GM19025 (cell line): Measurements from ENCODE around the gene LIMA1.
"Not testable (repeated sequence)": the region's sequence is repeated elsewhere in the genome, so short reads cannot be mapped to it uniquely, and the experiment has no call there.

ENCODE experiments used
- ATAC-seq: cut with Tn5 transposase; IDR thresholded peaks from one replicate; pipeline ENCODE4 v1.9.1; 2021; ENCODE audit warnings: mild to moderate bottlenecking, low read depth, moderate library complexity; ENCODE audit not compliant: unreplicated experiment

LIMA1 gene

DNA sequence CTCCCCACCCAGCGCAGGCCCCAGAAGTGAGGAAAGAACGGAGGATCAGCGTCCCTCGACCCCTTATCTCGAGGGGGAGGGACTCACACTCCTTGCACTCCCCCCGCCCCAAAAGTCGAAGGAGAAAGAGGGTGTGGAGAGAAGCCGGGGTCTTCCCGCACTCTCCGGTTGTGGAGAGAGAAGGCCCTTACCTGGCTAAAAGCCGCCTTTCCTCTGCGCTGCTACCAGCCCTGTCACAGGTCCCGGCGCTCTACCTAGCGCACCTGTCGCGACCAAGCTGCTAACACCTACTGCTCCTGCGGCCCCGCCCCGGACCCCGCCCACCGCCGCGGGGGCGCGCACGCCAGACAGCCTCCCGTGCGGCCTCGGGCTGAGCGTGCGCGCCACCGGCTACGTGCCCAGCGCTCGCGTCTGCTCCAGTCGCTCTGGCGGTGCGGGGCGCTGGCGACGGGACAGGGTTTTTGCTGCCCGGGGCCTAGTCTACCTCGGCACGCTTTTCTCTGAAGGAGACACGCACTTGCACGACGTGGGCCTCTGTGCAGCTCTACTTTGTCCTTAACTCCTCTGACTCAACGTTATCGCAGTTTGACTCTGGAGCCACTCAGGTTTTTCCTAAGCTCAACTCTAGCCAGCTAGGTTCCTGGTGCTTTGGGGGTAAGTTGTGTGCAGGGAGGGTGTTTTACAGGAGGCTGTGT is at the start of gene LIMA1:
Gene LIMA1, minus strand, starts transcription at position 292 of the 695 bp plus-strand sequence. CDS start 34,769 bp downstream, outside the sequence.
- ATAC-seq: peak; percentile 93

- ATAC-seq: no peak
Measured at GRCh38 chr12:50331745-50332144, 48.4 kb upstream of the LIMA1 start.

GRCh38 chr12:50328664-50329063 is 45.3 kb upstream of the LIMA1 start:
- not testable (repeated sequence) for ATAC-seq

GRCh38 chr12:50326590-50327284 is 43.4 kb upstream of the LIMA1 start:
- no peak for ATAC-seq

- ATAC-seq: no peak
Measured at GRCh38 chr12:50325890-50326391, 42.6 kb upstream of the LIMA1 start.

DNA sequence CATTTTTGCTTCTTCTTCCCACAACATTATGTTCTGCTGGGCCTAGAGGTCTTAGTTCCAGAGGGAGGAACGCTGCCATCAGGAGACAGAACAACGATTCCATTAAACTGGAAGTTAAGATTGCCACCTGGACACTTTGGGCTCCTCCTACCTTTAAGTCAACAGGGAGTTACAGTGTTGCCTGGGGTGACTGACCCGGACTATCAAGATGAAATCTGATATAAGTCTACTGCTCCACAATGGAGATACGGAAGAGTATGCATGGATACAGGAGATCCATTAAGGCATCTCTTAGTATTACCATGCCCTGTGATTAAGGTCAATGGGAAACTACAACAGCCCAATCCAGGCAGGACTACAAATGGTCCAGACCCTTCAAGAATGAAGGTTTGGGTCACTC is 41.5 kb upstream of the LIMA1 start:
- not testable (repeated sequence) for ATAC-seq

- ATAC-seq: not testable (repeated sequence)
Measured at GRCh38 chr12:50324077-50324476, 40.8 kb upstream of the LIMA1 start.

DNA sequence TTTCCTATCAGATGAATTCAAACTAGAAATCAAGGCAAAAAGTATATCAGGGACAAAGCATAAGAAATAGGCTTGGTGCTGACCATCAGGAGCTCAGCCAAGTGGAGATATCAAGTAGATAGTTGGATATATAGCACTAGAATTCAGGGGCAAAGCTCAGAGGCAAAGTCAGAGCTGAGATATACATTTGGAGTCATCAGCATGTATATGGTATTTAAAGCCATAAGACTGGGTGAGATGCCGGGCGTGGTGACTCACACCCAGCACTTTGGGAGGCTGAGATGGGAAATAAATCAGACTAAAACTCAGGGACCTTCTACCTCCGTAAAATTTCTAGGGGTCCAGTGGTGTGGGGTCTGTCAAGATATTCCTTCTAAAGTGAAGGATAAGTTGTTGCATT is 38.9 kb upstream of the LIMA1 start:
- no peak for ATAC-seq

DNA sequence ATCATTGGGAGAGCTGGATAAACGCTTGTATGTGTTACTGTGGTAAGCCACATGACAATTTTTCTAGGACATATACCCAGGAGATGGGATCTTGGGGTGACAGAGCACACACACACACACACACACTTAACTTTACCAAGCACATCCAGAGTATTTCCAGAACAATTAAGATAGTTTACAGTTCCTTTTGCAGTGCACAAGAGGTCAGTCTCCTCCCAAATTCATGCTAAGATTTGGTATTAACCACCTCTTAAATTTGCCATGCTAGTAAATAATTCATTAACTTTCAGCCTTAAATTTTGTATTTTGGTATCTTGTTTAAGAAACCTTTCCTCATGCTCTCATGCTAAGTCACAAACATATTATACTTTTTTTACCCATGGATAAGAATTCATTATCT is 33.9 kb upstream of the LIMA1 start:
- no peak for ATAC-seq

DNA sequence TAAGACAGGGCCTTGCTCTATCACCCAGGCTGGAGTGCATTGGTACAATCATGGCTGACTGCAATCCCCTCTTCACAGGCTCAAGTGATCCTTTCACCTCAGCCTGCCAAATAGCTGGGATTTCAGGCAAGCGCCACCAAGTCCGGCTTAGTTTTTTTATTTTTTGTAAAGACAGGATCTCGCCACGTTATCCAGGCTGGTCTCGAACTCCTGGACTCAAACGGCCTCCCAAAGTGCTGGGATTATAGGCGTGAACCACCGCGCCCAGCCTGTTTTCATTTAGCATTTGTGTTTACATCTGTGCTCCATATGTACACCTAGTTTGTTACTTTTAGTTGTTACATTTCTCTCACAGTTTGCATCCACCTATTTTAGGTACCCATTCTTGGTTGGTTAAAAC is 32.5 kb upstream of the LIMA1 start:
- ATAC-seq: no peak

GRCh38 chr12:50314636-50315312 is 31.5 kb upstream of the LIMA1 start:
- no peak for ATAC-seq

DNA sequence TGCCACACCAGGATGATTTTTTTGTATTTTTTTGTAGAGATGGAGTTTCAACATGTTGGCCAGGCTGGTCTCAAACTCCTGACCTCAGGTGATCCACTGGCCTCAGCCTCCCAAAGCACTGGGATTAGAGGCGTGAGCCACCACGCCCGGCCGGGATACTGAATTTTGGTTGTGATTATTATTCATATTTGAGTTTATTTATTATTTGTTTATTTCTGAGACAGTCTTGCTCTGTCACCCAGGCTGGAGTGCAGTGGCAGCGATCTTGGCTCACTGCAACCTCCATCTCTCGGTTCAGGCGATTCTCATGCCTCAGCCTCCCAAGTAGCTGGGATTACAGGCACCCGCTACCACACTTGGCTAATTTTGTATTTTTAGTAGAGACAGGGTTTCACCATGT is 30.7 kb upstream of the LIMA1 start:
- ATAC-seq: not testable (repeated sequence)

- ATAC-seq: no peak
Measured at GRCh38 chr12:50313256-50313931, 30.1 kb upstream of the LIMA1 start.

GRCh38 chr12:50311858-50312609 is 28.7 kb upstream of the LIMA1 start:
- ATAC-seq: not testable (repeated sequence)

- ATAC-seq: no peak
Measured at GRCh38 chr12:50309950-50310349, 26.6 kb upstream of the LIMA1 start.

DNA sequence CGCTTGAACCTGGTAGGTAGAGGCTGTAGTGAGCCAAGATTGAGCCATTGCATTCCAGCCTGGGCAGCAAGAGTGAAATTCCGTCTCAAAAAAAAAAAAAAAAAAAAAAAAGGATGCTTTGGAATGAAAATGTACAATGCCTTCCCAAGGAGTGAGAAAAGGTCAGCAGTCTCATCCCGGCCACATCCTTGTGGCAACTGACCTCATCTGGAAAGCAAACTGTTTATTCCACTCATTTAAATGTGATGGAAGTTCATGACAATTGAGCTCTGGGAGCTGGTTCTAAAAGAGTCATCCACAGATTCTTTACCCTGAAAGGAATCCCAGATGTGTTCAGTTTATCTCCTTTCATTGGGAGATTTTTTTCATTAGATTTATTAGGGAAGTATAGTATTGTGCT is 19.4 kb upstream of the LIMA1 start:
- ATAC-seq: no peak

DNA sequence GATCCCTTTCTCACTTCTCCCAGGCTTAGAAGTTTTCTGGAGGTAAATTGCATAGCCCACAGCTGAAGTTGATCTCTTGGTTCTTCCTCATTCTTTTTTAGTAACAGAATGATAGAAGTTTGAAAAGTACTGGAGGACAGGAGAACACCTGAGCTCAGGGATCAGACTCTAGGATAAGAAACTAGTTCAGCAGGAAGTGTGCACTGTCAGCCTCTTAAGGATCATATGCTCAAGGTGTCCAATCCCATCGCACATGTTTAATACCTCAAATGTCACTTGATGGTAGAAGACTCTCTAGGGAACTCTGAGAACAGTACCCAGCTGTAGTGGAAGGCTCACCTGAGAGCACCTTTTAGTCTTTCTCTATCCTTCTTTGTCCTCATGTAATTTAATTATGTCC is 14.7 kb upstream of the LIMA1 start:
- ATAC-seq: no peak

GRCh38 chr12:50297027-50297426 is 13.7 kb upstream of the LIMA1 start:
- no peak for ATAC-seq

DNA sequence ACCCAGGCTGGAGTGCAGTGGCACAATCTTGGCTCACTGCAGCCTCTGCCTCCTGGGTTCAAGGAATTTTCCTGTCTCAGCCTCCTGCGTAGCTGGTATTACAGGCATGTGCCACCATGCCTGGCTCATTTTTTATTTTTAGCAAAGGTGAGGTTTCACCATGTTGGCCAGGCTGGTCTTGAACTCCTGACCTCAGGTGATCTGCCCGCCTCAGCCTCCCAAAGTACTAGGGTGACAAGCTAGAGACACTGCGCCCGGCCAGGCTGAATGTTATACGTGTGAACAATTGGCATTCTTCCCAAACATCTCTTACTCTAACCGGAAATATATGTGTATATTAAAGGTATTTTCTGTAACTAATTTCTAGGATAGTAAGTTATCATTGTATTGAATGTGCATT is 13.2 kb upstream of the LIMA1 start:
- ATAC-seq: no peak

DNA sequence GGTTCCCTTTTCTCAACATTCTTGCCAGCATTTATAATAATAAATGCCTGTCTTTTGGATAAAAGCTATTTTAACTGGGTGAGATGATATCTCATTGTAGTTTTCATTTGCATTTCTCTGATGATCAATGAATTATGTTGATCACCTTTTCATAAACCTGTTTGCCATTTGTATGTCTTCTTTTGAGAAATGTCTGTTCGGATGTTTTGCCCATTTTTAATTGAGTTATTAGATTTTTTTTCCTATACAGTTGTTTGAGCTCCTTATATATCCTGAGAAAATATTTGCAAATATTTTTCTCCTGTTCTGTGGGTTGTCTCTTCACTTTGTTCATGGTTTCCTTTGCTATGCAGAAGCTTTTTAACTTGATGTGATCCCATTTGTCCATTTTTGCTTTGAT is 8.1 kb upstream of the LIMA1 start:
- no peak for ATAC-seq
